Keratinocyte (primary cell): ENCODE data around the gene ADAM22.

Source experiments
- EZH2 ChIP-seq: IDR thresholded peaks from one replicate; pipeline ENCODE4 v1.6.1; 2012; ENCODE audit warnings: inconsistent platforms, mild to moderate bottlenecking, low read length, moderate library complexity
- TF ChIP-seq, protein P1 (sequence below), 3 experiments: IDR thresholded peaks in 1 of 3; conservative IDR thresholded peaks in 1 of 3; optimal IDR thresholded peaks in 1 of 3; 2 replicates in 2 of 3; 3 replicates in 1 of 3; pipeline versions ENCODE3 to v1.5.1; 2011; ENCODE audit warnings: low read length in 3 of 3, mild to moderate bottlenecking in 3 of 3, moderate library complexity in 2 of 3, control low read depth in 1 of 3, inconsistent platforms in 1 of 3; ENCODE audit not compliant: insufficient read depth in 2 of 3; ENCODE audit errors: extremely low read depth in 1 of 3

DNA sequence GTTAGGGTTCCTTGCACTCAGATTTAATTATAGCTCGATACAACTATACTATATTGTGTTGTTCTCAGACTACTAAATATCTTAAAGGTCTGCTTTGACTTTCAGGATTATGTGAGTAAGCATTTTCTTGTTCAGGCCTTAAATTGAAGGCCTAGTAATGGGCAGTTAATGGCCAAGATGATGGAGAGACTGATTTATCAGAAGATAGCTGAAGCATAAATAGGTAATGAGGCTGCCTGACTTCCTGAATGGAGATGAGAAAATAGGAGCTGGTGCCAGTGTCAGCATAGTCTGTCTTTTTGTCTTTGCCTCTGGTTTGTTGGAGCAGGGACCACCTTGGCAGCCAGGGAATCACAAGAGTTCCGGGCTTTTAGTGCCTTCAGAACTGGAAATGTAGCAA lies 32.2 kb downstream of the ADAM22 start:
- TF ChIP-seq, protein P1, sequence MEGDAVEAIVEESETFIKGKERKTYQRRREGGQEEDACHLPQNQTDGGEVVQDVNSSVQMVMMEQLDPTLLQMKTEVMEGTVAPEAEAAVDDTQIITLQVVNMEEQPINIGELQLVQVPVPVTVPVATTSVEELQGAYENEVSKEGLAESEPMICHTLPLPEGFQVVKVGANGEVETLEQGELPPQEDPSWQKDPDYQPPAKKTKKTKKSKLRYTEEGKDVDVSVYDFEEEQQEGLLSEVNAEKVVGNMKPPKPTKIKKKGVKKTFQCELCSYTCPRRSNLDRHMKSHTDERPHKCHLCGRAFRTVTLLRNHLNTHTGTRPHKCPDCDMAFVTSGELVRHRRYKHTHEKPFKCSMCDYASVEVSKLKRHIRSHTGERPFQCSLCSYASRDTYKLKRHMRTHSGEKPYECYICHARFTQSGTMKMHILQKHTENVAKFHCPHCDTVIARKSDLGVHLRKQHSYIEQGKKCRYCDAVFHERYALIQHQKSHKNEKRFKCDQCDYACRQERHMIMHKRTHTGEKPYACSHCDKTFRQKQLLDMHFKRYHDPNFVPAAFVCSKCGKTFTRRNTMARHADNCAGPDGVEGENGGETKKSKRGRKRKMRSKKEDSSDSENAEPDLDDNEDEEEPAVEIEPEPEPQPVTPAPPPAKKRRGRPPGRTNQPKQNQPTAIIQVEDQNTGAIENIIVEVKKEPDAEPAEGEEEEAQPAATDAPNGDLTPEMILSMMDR (optimal IDR thresholded peaks at IDR 0.05 in 1 of 3, IDR thresholded peaks at IDR 0.05 in 1 of 3, conservative IDR thresholded peaks at IDR 0.05 in 1 of 3; ENCODE audit: extremely low read depth in 1 of 3, insufficient read depth in 2 of 3, low read length in 3 of 3): no peak
- no peak for TF ChIP-seq EZH2
